H1 (cell line): ENCODE measurements around the gene ACTL7A. TPM values are rescaled to one million over a fixed set of nuclear protein-coding genes. Genes with fewer than 3 reads are reported as not detected.

ENCODE experiments used
- CEBPB ChIP-seq: IDR thresholded peaks from 2 replicates; pipeline ENCODE4 v1.6.1; 2012; ENCODE audit warnings: low read depth, low read length
- EZH2 ChIP-seq: fragments of 200-600 bp; sonication (generic); IDR thresholded peaks from 2 replicates; pipeline ENCODE4 v1.7.1; 2012; ENCODE audit warnings: low read depth, mild to moderate bottlenecking, moderate library complexity, low read length, inconsistent platforms; ENCODE audit not compliant: severe bottlenecking
- JUND ChIP-seq: IDR thresholded peaks from 2 replicates; pipeline ENCODE4 v1.6.1; 2011; ENCODE audit warnings: mild to moderate bottlenecking, improper control_type of control experiment, low read length
- KDM1A ChIP-seq: fragments of 200-600, 300-600 bp; sonication (generic); IDR thresholded peaks from 2 replicates; pipeline ENCODE4 v1.7.1; 2016; ENCODE audit warnings: mild to moderate bottlenecking, low read length, borderline replicate concordance
- MAFK ChIP-seq: IDR thresholded peaks from 2 replicates; pipeline ENCODE4 v1.6.1; 2012; ENCODE audit warnings: low read depth, mild to moderate bottlenecking, improper control_type of control experiment, low read length
- RXRA ChIP-seq: IDR thresholded peaks from 2 replicates; pipeline ENCODE4 v1.6.1; 2011; ENCODE audit warnings: low read depth, mild to moderate bottlenecking, low read length, moderate library complexity; ENCODE audit not compliant: insufficient read depth
- SAP30 ChIP-seq: fragments of 300-600 bp; sonication (generic); IDR thresholded peaks from 2 replicates; pipeline ENCODE4 v1.7.1; 2012; ENCODE audit warnings: low read length, moderate library complexity, mild to moderate bottlenecking, inconsistent platforms; ENCODE audit not compliant: insufficient read depth, insufficient replicate concordance
- SIRT6 ChIP-seq: IDR thresholded peaks from one replicate; pipeline ENCODE4 v1.7.1; 2012; ENCODE audit warnings: low read length, inconsistent platforms
- SP2 ChIP-seq: IDR thresholded peaks from 2 replicates; pipeline ENCODE4 v1.6.1; 2012; ENCODE audit warnings: mild to moderate bottlenecking, low read length, inconsistent platforms
- SUZ12 ChIP-seq: fragments of 200-600 bp; sonication (generic); IDR thresholded peaks from 2 replicates; pipeline ENCODE4 v1.6.1; 2012; ENCODE audit warnings: mild to moderate bottlenecking, inconsistent platforms, low read length, moderate library complexity, mixed read lengths
- TAF1 ChIP-seq: IDR thresholded peaks from 2 replicates; pipeline ENCODE4 v1.6.1; 2011; ENCODE audit warnings: mild to moderate bottlenecking, low read depth, low read length
- ZNF274 ChIP-seq: IDR thresholded peaks from 2 replicates; pipeline ENCODE4 v1.7.0; 2012; ENCODE audit warnings: low read length, borderline replicate concordance; ENCODE audit errors: extremely low read depth
- polyA plus RNA-seq, 7 experiments: library from polyadenylated mRNA; depleted of rRNA in 3 of 7; stranded (reverse) in 5 of 7; unstranded in 2 of 7; fragments of >200 nt in 5 of 7; fragments of 200-250 nt in 2 of 7; gene quantifications; 1 replicate in 5 of 7; 2 replicates in 1 of 7; 4 replicates in 1 of 7; pipeline versions ENCODE4 v1.2.1 to v1.2.3, GENCODE V29; 2011 to 2013; ENCODE audit warnings: missing spikeins in 2 of 7, mixed read lengths in 2 of 7
- total RNA-seq: library from RNA; stranded (reverse); fragmentation: NEBNext Ultra II Directional; extraction: Animal tissue kit (Norgen Biotek cat#: 25700); gene quantifications from 2 replicates; pipeline ENCODE4 v1.2.1, GENCODE V29; 2021
- TF ChIP-seq, protein P1 (sequence below): fragments of 300-600 bp; sonication (generic); IDR thresholded peaks from 2 replicates; pipeline ENCODE4 v1.7.1; 2012; ENCODE audit warnings: low read length, moderate library complexity, mild to moderate bottlenecking, inconsistent platforms; ENCODE audit not compliant: insufficient replicate concordance

ACTL7A gene
- total and polyA plus RNA-seq, 2 of the 8 experiments (the other 6 are each of a cell fraction or from before 2014, with no cell fraction given): not detected

DNA sequence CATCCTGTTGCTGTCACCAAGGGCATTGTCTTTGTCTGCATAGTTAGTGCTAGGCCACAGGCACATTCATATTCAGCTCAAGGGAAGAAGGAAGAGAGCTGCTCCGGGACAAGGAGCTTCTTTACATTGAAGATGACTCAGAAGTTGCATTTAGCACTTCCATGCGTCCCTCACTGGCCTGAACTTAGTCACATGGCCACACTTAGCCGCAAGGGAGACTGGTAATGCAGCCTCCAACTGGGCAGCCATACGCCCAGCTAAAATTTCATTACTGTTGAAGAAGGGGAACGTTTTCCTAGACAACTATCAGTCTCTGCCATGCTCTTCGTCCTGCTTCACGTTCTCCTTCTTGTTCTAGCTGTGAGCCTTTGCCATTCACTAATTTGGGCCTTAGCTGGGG lies 26.2 kb upstream of the ACTL7A start (continued):
- TF ChIP-seq, protein P1, sequence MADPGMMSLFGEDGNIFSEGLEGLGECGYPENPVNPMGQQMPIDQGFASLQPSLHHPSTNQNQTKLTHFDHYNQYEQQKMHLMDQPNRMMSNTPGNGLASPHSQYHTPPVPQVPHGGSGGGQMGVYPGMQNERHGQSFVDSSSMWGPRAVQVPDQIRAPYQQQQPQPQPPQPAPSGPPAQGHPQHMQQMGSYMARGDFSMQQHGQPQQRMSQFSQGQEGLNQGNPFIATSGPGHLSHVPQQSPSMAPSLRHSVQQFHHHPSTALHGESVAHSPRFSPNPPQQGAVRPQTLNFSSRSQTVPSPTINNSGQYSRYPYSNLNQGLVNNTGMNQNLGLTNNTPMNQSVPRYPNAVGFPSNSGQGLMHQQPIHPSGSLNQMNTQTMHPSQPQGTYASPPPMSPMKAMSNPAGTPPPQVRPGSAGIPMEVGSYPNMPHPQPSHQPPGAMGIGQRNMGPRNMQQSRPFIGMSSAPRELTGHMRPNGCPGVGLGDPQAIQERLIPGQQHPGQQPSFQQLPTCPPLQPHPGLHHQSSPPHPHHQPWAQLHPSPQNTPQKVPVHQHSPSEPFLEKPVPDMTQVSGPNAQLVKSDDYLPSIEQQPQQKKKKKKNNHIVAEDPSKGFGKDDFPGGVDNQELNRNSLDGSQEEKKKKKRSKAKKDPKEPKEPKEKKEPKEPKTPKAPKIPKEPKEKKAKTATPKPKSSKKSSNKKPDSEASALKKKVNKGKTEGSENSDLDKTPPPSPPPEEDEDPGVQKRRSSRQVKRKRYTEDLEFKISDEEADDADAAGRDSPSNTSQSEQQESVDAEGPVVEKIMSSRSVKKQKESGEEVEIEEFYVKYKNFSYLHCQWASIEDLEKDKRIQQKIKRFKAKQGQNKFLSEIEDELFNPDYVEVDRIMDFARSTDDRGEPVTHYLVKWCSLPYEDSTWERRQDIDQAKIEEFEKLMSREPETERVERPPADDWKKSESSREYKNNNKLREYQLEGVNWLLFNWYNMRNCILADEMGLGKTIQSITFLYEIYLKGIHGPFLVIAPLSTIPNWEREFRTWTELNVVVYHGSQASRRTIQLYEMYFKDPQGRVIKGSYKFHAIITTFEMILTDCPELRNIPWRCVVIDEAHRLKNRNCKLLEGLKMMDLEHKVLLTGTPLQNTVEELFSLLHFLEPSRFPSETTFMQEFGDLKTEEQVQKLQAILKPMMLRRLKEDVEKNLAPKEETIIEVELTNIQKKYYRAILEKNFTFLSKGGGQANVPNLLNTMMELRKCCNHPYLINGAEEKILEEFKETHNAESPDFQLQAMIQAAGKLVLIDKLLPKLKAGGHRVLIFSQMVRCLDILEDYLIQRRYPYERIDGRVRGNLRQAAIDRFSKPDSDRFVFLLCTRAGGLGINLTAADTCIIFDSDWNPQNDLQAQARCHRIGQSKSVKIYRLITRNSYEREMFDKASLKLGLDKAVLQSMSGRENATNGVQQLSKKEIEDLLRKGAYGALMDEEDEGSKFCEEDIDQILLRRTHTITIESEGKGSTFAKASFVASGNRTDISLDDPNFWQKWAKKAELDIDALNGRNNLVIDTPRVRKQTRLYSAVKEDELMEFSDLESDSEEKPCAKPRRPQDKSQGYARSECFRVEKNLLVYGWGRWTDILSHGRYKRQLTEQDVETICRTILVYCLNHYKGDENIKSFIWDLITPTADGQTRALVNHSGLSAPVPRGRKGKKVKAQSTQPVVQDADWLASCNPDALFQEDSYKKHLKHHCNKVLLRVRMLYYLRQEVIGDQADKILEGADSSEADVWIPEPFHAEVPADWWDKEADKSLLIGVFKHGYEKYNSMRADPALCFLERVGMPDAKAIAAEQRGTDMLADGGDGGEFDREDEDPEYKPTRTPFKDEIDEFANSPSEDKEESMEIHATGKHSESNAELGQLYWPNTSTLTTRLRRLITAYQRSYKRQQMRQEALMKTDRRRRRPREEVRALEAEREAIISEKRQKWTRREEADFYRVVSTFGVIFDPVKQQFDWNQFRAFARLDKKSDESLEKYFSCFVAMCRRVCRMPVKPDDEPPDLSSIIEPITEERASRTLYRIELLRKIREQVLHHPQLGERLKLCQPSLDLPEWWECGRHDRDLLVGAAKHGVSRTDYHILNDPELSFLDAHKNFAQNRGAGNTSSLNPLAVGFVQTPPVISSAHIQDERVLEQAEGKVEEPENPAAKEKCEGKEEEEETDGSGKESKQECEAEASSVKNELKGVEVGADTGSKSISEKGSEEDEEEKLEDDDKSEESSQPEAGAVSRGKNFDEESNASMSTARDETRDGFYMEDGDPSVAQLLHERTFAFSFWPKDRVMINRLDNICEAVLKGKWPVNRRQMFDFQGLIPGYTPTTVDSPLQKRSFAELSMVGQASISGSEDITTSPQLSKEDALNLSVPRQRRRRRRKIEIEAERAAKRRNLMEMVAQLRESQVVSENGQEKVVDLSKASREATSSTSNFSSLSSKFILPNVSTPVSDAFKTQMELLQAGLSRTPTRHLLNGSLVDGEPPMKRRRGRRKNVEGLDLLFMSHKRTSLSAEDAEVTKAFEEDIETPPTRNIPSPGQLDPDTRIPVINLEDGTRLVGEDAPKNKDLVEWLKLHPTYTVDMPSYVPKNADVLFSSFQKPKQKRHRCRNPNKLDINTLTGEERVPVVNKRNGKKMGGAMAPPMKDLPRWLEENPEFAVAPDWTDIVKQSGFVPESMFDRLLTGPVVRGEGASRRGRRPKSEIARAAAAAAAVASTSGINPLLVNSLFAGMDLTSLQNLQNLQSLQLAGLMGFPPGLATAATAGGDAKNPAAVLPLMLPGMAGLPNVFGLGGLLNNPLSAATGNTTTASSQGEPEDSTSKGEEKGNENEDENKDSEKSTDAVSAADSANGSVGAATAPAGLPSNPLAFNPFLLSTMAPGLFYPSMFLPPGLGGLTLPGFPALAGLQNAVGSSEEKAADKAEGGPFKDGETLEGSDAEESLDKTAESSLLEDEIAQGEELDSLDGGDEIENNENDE: no peak
- no peak for TF ChIP-seq KDM1A
- TF ChIP-seq MAFK: no peak
- no peak for TF ChIP-seq RXRA
- TF ChIP-seq CEBPB: no peak
- TF ChIP-seq SIRT6: no peak
- TF ChIP-seq ZNF274: no peak
- no peak for TF ChIP-seq EZH2
- TF ChIP-seq SUZ12: no peak
- TF ChIP-seq SAP30: no peak
- no peak for TF ChIP-seq TAF1
- TF ChIP-seq SP2: no peak
- no peak for TF ChIP-seq JUND
